WTC11 (cell line): ENCODE data around the gene KCNG4. TPM values are rescaled to one million over a fixed set of nuclear protein-coding genes. Genes with fewer than 3 reads are reported as not detected.

ENCODE experiments used
- ATAC-seq: fragments of 200-7000 bp; cut with Tn5 transposase; 2 replicates; pipeline ENCODE4 v1.10.0; 2021; ENCODE audit warnings: mild to moderate bottlenecking, moderate library complexity
- CTCF ChIA-PET: fragments of 300-600 bp; sonication (Branson Sonifier 250); formaldehyde crosslinking; loops from one replicate; lab custom pipeline; 2021; ENCODE audit warnings: antibody characterized with exemption; lab: Charles Lee
- POLR2A ChIA-PET: fragments of 350-600 bp; sonication (Branson Sonifier 250); formaldehyde crosslinking; loops from one replicate; lab custom pipeline; 2021; ENCODE audit warnings: antibody characterized with exemption; lab: Charles Lee
- DNase-seq: peaks from one replicate; pipeline ENCODE4 v3.0.0; 2021; ENCODE audit warnings: low spot score
- H3K27ac Mint-ChIP-seq: 2 replicates; pipeline ENCODE4 v1.8.0; 2021; ENCODE audit warnings: mixed read lengths
- H3K27me3 Mint-ChIP-seq: 2 replicates; pipeline ENCODE4 v1.8.0; 2021; ENCODE audit warnings: low read depth, mild to moderate bottlenecking, moderate library complexity, mixed read lengths
- H3K36me3 Mint-ChIP-seq: 2 replicates; pipeline ENCODE4 v1.8.0; 2021; ENCODE audit warnings: mixed read lengths
- H3K4me1 Mint-ChIP-seq: 2 replicates; pipeline ENCODE4 v1.8.0; 2022; ENCODE audit warnings: mixed read lengths
- H3K4me3 Mint-ChIP-seq: 2 replicates; pipeline ENCODE4 v1.8.0; 2021; ENCODE audit warnings: mild to moderate bottlenecking, moderate library complexity, mixed read lengths
- H3K9me3 Mint-ChIP-seq: 2 replicates; pipeline ENCODE4 v1.8.0; 2021; ENCODE audit warnings: mixed read lengths
- AFF4 ChIP-seq: sonication (generic); formaldehyde crosslinking; IDR thresholded peaks from 2 replicates; pipeline ENCODE4 v1.8.1; 2023; ENCODE audit warnings: mild to moderate bottlenecking, missing genetic modification reagents, borderline replicate concordance
- ETV6 ChIP-seq: sonication (generic); formaldehyde crosslinking; IDR thresholded peaks from 2 replicates; pipeline ENCODE4 v1.8.1; 2022; ENCODE audit warnings: mild to moderate bottlenecking, missing genetic modification reagents
- GTF2I ChIP-seq: fragments of 250-450 bp; sonication (Bioruptor Pico); conservative IDR thresholded peaks from 2 replicates; pipeline ENCODE4 v1.4.0; 2021; ENCODE audit warnings: mild to moderate bottlenecking
- MAX ChIP-seq: sonication (generic); formaldehyde crosslinking; IDR thresholded peaks from 2 replicates; pipeline ENCODE4 v1.8.0; 2022; ENCODE audit warnings: mild to moderate bottlenecking, missing genetic modification reagents
- NFE2L1 ChIP-seq: sonication (generic); formaldehyde crosslinking; IDR thresholded peaks from 2 replicates; pipeline ENCODE4 v1.8.1; 2023; ENCODE audit warnings: missing genetic modification reagents
- SOX15 ChIP-seq: fragments of 250-450 bp; sonication (Bioruptor Pico); IDR thresholded peaks from 2 replicates; pipeline ENCODE4 v1.9.0; 2021; ENCODE audit warnings: mild to moderate bottlenecking
- TEAD1 ChIP-seq: sonication (generic); formaldehyde crosslinking; IDR thresholded peaks from 2 replicates; pipeline ENCODE4 v1.8.0; 2022; ENCODE audit warnings: mild to moderate bottlenecking, missing genetic modification reagents
- total RNA-seq: library from RNA; stranded (reverse); gene quantifications from 3 replicates; pipeline ENCODE4 v1.2.3, GENCODE V29; 2021
- TF ChIP-seq, protein P1 (sequence below): sonication (generic); formaldehyde crosslinking; IDR thresholded peaks from 2 replicates; pipeline ENCODE4 v1.8.0; 2022; ENCODE audit warnings: mild to moderate bottlenecking, missing genetic modification reagents
- TF ChIP-seq, protein P2 (sequence below): fragments of 250-450 bp; sonication (Bioruptor Pico); IDR thresholded peaks from 2 replicates; pipeline ENCODE4 v1.9.0; 2021; ENCODE audit warnings: mild to moderate bottlenecking

Gene KCNG4
- total RNA-seq, 1 experiment from 2014 or later, result not detected

GRCh38 chr16:84260766-84261554 is 21.1 kb upstream of the KCNG4 start:
- Mint-ChIP-seq H3K4me1 (no peaks in the 10 kb centered on the region), H3K36me3 (no peaks in the 10 kb centered on the region), H3K27me3 (peaks cover 8% of the 10 kb centered on the region), H3K9me3 (peaks cover 22% of the 10 kb centered on the region), H3K27ac (no peak overlapping the region), H3K4me3 (no peak overlapping the region)
- ATAC-seq (no peak), DNase-seq (no peak)
- TF ChIP-seq SOX15 (no peak), ETV6 (CRISPR knock-in tag) (no peak), AFF4 (CRISPR knock-in tag) (no peak), NFE2L1 (CRISPR knock-in tag) (no peak)
- TF ChIP-seq, protein P1, sequence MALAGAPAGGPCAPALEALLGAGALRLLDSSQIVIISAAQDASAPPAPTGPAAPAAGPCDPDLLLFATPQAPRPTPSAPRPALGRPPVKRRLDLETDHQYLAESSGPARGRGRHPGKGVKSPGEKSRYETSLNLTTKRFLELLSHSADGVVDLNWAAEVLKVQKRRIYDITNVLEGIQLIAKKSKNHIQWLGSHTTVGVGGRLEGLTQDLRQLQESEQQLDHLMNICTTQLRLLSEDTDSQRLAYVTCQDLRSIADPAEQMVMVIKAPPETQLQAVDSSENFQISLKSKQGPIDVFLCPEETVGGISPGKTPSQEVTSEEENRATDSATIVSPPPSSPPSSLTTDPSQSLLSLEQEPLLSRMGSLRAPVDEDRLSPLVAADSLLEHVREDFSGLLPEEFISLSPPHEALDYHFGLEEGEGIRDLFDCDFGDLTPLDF (CRISPR knock-in tag), result no peak
- POLR2A ChIA-PET, result no interaction called here
- CTCF ChIA-PET, result interaction anchor here (1.5 to 1.6 kb wide), 2 partner anchors 16 to 74 kb away, joined by 3 read pairs; no protein-coding TSS in a partner anchor

- Mint-ChIP-seq H3K27me3 (peaks cover 8% of the 10 kb centered on the region), H3K4me1 (no peaks in the 10 kb centered on the region), H3K36me3 (no peaks in the 10 kb centered on the region), H3K9me3 (peaks cover 30% of the 10 kb centered on the region), H3K27ac (no peak overlapping the region), H3K4me3 (no peak overlapping the region)
- no peak for ATAC-seq
- CTCF ChIA-PET, result no interaction called here
- POLR2A ChIA-PET, result no interaction called here
- DNase-seq, result no peak
- TF ChIP-seq GTF2I (CRISPR knock-in tag), result 0 out of 2 replicates have a peak, but pooled peaks have one; percentile 13
- TF ChIP-seq, protein P2, sequence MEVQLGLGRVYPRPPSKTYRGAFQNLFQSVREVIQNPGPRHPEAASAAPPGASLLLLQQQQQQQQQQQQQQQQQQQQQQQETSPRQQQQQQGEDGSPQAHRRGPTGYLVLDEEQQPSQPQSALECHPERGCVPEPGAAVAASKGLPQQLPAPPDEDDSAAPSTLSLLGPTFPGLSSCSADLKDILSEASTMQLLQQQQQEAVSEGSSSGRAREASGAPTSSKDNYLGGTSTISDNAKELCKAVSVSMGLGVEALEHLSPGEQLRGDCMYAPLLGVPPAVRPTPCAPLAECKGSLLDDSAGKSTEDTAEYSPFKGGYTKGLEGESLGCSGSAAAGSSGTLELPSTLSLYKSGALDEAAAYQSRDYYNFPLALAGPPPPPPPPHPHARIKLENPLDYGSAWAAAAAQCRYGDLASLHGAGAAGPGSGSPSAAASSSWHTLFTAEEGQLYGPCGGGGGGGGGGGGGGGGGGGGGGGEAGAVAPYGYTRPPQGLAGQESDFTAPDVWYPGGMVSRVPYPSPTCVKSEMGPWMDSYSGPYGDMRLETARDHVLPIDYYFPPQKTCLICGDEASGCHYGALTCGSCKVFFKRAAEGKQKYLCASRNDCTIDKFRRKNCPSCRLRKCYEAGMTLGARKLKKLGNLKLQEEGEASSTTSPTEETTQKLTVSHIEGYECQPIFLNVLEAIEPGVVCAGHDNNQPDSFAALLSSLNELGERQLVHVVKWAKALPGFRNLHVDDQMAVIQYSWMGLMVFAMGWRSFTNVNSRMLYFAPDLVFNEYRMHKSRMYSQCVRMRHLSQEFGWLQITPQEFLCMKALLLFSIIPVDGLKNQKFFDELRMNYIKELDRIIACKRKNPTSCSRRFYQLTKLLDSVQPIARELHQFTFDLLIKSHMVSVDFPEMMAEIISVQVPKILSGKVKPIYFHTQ (CRISPR knock-in tag), result no peak
- TF ChIP-seq, all 79 proteins: peak for 1
These were observed 19.9 kb upstream of the KCNG4 start for GRCh38 chr16:84259691-84260090.

GRCh38 chr16:84258266-84258665 is 18.5 kb upstream of the KCNG4 start:
- DNase-seq (no peak), ATAC-seq (no peak)
- Mint-ChIP-seq H3K36me3 (no peaks in the 10 kb centered on the region), H3K4me3 (no peak overlapping the region), H3K9me3 (peaks cover 30% of the 10 kb centered on the region), H3K27ac (no peak overlapping the region), H3K27me3 (peaks cover 8% of the 10 kb centered on the region), H3K4me1 (no peaks in the 10 kb centered on the region)
- ChIA-PET CTCF (interaction anchor here (1.1 kb wide), 1 partner anchor 71 kb away, joined by 3 read pairs; the partner anchor contains the start of gene TAF1C), POLR2A (no interaction called here)
- TF ChIP-seq TEAD1 (CRISPR knock-in tag) (no peak), MAX (CRISPR knock-in tag) (no peak)
